AG20443 (cell line): ENCODE data around the gene TBC1D22A.
A peak's percentile ranks its signal among the peaks of the same experiment; 100 is the strongest.

Experiments used
- DNase-seq: peaks from one replicate; pipeline ENCODE4 v3.0.0; 2012; ENCODE audit warnings: low spot score, mixed read lengths

Gene TBC1D22A

DNA sequence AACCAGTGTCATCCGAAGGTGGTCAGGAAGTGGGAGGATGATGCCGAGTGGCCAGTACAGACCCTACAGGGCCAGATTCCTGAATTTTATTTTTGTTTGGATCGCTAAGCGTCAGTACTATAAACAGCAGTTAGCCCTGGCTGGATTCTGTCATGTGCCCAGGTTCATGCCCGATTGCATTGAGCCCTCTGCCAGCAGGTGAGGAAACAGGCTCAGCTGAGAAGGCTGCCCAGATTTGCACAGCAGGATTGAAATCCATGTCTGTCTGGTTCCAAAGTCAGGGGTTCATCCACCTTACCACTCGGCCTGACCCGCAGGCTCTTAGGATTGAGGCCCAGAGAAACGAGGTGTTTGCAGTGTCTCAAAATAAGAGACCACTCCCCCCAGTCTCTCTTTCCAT is 9.1 kb upstream of the TBC1D22A start:
- no peak for DNase-seq

DNA sequence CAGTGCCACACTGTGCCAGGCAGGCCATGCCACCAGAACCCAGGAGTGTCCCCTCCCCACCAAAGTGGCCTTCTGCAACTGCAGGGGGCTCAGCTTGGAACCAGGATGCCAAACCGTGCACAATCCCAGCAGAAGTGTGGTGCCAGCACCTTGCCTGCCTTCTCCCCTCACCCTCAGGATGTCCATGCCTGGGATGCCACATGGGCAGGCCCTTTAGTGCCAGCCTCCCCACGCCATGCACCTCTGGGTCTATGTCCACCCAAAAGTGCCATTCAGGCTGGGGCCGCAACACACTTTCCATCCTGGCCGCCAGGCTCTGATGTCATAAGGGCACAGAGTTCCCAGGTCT is 8.7 kb upstream of the TBC1D22A start:
- DNase-seq: no peak

DNA sequence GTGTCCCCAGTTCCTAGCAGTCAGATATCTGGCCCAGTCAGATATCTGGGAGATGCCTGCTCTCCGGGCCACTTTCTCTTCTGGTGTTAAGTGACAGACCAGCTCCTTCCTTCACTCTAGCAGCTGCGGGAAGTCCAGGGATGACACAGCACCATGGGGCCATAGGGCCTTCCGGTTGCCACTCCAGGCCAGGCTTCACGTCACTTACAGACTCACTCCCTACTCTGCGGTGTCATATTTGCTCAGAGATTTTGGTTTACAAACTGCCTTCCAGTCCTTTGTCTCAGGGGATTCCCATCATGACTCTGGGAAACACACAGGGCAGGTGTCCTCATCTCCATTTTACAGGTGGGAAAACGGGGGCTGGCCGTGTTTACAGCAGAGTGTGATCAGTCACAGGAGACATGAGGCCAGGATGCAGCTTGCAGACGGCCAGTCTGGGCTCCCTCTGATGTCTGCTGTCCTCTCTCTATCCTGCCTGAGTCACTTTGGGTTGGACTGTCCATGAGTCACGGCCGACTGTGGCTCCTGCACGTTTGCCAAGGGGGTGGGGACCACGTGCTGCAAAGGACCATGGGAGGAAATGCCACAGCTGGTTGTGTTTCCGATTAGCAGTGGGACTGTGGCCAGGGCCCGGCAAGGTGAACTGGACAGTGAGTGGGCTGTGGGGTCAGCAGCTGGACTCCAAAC is 8.2 kb upstream of the TBC1D22A start:
- DNase-seq: peak; percentile 98

DNA sequence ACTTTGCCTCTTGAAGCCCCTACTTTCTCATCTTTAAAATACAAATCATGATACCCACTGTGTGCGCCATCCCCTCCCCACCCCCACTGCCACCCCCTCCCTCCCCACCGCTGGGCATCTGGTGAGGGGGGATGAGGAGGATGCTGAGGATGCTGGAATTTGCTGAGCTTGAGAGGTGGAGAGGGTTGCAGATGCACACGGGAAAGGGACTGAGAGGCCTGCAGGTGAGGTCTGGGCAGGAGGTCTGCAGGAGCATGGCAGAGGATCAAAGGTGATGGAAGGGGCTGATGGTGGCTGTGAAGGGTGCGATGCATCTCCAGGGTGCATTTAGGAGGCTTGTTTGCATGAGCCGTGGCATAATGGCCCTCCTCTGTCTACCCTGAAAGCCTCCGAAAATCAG is 7.6 kb upstream of the TBC1D22A start:
- no peak for DNase-seq

DNA sequence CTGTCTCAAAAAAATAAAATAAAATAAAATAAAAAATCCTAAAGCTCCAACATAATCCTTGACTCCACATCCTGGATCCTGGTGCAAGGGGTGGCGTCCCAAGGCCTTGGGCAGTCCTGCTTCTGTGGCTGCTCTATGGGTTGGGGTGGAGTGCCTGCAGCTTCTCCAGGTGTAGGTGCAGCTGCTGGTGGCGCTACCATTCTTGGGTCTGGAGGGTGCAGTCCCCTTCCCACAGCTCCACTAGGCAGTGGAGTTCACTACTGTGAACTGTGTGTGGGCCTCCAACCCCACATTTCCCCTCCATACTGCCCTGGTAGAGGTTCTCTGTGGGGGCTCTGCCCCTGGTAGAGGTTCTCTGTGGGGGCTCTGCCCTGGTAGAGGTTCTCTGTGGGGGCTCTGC is 6.9 kb upstream of the TBC1D22A start:
- no peak for DNase-seq

DNA sequence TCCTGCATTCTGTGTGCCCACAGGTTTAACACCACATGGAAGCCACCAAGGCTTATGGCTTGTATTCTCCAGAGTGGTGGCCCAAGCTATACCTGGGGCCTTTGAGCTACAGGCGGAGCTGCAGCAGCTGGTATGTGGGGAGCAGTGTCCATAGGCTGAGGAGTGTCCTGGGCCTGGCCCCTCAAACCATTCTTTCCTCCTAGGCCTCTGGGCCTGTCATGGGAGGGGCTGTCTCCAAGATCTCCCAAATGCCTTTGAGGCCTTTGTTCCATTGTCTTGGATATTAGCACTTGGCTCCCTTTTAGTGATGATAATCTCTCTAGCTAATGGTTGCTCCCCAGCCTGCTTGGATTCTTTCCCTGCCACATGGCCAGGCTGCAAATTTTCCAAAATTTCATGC is 6.4 kb upstream of the TBC1D22A start:
- no peak for DNase-seq

DNA sequence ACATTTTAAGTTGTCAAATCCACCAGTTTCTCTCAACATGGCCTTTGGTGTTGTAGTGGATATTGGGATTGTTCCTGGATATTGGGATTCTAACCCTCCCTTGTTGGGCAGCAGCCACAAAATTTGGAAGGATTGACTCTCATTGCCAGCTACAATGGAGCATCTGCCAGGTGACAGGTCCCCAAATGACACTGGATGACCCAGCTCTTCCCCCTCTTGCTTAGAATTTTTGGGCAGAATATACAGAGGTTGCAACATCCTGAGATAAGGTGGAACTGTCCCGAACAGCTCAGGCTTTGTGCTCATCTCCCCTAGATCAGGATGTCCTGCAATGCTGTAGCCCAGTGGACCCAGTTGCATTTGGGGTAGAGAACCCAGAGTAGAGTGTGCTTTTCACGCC is 5.3 kb upstream of the TBC1D22A start:
- no peak for DNase-seq

DNA sequence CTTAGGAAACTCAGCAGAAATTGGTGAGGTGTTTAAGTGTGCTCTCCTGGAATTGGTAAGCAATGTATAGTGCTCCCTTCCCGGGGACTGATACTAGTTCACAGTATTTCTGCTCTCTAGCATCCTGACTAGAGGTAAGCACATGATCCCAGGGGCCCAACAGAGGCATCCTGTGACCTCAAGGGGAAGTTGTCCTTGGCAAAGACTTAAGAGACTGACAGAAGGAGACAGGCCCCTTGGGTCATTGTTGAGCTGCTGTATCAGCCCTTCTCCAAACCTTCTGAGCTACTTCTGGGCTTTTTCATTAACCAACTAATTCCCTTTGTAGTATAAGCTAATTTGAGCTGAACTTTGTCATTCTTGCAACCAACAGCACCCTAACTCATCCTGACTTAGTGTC is 4.3 kb upstream of the TBC1D22A start:
- no peak for DNase-seq

DNA sequence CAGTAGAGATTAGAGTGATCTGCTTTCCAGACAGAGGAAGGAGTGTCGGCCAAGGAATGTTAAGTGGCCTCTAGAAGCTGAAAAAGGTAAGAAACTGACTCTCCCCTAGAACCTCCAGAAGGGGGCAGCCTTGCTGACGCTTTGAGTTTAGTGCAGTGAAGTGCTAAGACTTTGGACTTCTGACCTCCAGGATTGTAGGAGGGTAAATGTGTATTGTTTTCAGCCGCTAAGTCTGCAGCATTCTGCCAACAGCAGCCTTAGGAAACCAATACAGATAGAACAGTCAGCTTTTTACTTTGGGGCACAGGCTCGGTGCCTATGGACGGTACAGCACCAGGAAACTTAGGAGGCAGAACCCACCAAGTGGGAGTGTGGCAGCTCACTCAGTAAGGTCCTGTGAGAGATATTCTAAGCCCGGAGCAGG is 3.6 kb upstream of the TBC1D22A start:
- peak; percentile 55 for DNase-seq

DNA sequence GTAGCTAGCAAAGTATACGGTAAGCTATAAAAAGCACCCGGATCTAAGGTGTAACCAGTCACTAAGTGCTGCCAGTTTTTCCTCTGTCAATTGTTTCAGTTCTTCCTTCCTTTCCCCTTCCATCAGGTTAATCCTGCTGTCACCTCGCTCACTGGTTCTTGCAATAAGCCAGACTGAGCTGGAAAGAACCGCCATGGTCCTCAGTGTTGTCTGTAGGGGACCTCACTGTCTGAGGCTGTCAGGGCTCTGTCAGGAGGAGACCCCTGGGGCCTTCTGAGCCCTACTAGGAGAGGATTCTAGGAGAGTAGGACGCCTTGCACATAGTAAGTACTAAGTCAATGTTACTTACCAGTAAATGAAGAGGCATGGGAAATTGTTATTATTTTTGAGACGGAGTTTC is 1.4 kb upstream of the TBC1D22A start:
- DNase-seq: no peak

DNA sequence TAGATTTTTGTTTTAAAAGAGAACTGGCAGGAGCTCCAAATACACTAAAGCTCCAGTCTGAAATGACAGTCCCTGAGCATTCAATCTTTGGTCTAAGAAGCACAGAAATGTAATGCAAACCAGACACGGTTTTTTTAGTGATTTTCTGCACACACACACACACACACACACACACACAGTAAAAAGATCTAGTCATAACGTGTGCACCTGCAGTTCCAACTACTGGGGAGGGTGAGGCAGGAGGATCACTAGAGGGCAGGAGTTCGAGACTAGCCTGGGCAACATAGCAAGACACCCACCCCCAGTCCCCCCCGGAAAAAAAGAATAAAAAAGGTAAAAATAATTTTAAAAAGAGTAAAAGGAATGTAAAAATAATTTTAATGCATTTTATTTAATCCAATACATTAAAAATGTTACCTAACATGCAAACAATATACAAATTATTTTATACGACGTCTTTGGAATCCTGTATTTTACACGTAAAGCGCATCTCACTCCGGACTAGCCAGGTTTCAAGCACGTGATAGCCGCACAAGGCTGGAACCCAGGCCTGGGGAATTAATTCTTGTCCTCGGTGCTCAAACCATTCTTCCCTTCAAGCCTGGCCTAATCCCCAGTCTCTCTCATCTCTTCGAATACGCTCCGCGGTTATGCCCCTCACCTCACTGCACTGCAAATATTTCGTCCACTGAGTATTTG is 762 bp upstream of the TBC1D22A start:
- no peak for DNase-seq

DNA sequence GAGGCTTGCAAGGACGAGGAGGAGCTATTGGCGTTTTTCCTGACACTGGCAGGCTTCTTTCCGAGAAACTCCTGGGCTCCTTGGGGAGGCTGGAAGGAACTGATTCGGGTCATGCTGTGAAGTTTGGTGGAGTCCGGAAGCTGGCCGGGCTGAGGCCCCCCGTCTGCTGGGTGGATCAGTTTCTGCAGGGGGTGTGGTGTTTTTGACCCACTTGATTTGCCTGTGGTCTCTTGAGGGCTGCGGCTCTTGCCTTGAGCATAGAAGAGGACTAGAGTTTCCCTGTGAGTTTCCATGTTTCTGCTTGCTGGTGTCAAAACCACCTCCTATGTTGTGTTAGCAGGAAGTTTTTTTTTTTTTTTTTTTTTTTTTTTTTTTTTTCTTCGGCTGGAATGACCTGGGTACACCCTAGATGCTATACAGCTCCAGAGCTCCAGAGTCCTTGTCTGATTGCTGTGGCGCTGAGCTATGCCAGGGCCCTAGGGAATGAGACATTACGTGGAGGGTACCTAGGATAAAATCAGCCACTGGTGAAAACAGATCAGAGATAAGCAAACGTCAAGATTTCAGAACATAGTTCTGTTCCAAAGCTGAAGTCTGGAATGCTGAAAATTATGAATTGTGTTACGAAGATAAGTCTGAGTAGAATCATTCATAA is 728 bp downstream of the TBC1D22A start:
- DNase-seq: peak; percentile 56

DNA sequence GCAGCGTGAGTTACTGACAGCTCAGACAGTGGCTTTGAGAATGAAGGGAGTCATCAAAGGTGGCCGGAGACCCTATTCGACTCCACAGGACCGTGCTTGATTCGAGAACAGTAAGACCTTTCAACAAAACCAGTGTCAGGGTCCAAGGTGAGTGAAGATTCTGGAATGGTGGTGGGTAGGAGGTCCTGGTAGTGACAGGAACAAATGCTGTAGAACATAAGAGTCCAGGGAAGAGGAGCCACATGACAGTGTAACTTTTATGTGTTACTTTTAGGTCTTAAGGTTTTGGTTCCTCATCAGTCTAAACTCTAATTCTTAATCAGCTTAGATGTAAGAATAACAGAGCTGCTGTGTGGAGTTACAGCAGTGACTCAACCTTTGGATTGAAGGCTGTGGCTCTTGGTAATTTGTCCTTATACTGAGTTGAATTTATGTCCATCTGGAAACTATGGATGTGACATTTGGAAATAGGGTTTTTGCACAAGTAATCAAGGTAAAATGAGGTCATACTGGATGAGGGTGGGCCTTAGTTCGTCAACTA is 1.8 kb downstream of the TBC1D22A start:
- no peak for DNase-seq

DNA sequence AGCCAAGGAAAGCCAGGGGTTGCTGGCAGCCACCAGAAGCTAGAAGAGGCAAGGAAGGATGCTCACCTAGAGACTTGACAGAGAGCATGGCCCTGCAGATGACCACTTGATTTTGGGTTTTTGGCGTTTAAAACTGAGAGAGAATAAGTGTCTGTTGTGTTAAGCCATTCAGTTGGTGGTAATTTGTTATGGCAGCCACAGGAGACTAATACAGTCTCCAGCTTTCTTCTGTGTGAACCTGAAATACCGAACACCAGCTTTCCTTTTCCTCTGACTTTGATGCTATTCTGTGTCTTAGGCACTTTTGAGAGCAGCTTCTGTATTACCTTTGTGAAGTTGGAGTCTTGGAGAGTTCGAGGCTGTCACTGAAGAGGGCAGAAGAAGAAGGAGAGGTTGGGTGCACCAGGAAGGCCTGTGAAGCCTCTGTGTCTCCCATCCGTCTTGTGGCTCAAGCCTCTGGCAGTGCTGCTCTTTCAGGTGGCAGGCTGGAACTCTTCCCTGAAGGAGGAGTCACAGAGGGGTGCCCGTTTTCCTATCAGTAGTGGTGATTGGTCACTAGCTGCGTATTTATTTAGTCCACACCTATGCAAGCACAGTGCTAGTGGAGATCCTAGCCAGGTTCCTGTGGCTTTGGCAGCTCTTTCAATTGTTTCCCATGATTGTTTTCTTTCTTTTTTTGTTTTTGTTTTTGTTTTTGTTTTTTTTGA is 2.5 kb downstream of the TBC1D22A start:
- no peak for DNase-seq

DNA sequence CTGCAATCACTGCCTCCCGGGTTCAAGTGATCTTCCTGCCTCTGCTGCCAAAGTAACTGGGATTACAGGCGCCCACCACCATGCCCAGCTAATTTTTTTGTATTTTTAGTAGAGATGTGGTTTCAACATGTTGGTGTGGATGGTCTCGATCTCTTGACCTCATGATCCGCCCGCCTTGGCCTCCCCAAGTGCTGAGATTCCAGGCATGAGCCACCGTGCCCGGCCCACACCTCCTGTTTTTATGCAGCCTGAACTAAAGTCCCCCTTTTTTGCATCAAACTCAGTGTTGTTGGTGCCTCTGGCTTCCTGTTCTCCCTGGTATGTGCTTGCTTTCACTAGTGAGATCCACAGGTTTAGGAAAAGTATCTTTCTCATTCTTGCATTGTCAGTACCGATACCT is 4.2 kb downstream of the TBC1D22A start:
- DNase-seq: no peak

DNA sequence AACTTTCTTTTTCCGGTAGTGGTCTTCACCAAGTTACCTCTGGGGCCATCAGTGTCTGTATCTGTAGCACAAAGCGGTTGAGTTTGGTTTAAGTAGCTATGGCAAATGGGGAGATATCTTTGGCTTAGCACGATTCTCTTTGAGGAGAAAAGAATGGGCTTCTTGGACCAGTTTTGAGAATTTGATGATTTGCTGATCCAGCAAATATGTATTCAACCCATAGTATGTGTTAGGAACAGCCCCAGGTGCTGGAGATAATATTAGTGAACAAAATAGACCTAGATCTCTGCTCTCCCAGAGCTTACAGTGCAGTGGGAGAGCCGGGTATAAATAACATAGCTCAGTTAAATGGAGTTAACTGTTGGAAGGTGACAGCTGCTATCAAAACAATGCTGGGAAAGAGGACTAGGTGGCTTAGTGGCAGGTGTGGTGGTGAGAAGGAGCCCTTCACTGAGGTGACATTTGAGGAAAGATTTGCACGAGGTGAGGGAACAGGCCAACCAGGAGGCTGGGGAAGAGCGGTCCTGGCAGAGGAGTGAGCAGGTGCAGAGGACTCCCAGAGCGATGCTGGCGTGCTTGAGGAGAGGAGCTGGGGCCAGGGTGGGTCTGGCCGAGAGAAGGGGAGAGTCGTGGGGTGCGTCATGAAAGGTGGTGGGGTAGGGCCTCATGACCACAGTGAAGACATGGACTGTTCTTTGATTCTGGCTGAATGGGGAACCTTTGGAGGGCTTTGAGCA is 5.0 kb downstream of the TBC1D22A start:
- no peak for DNase-seq

DNA sequence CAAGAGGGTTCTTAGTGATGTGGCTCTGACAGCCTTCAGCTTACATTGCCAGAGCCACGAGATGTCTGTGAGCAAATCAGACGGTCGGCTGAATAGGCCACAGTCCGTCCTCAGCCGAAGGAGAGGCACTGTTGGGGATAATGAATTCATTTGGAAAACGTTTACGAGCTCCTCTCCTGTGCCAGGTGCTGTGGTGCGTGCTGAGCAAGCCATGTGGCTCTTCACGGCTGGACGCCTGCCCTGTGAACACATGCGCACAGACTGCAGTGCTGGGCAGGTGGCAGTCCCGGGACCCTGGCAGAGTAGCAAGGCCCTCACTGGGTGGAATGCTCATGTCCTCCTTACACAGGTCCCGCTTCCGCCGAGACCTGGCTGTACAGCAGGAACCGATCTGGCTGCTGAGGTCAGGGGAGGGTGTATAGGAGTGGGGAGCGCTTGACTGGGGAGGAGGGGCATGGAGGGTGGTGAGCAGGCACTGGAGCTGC is 6.8 kb downstream of the TBC1D22A start:
- no peak for DNase-seq

DNA sequence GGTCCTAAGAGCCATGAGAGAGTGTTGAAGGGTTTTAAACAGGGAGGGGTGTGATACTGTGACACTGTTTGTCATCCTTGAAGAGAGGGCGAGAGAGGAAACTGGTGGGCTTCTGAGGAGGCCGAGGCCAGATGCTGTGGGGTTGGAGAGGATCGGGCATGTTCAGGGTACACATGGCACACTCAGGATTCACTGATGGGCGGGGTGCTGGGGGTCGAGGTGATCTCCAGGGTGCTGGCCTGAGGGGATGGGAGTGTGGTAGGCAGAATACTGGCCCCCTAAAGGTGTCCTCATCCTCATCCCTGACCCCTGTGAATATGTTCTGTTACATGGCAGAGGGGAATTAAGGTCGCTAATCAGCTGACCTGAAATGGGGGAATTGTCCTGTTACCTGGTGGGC is 7.3 kb downstream of the TBC1D22A start:
- no peak for DNase-seq

DNA sequence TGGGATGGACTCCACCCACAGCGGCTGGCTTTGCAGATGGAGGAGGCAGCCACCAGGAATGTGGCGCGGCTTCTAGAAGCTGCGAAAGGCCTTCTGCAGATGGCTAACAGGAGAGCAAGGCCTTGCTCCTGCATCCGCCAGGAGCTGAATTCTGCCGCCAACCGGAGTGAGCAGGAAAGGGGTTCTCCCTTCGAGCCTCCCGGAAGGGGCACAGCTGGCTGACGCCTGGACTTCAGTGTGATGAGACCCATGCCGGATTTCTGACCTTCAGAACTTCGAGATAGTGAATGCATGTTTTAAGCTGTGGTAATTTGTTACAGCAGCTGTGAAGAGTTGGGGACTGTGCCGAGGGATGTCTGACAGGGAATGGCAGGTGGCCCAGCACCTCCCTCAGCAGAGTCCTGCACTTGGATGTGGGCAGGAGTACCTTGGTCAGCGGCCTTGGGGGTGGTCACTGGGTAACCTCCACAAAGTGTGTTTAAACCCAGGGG is 7.7 kb downstream of the TBC1D22A start:
- no peak for DNase-seq

DNA sequence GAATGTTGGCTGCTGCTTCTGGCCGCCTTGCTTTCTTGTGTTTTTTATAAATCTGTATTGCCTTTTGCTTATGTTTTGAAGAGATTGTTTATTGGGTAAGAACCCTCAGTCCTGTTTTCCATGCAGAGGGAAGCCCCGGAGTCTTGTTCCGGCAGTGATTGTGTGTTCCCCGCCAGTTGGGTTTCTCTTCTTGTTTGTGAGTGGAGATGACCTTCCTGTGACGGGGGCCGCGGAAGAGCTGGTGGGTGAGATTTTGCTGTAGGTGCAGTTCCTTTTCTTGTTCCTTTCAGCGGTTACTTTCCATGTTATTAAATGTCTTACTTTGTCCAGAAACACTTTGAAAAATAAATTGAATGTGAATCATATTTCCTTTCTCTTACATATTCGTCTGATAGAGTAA is 8.3 kb downstream of the TBC1D22A start:
- DNase-seq: no peak

DNA sequence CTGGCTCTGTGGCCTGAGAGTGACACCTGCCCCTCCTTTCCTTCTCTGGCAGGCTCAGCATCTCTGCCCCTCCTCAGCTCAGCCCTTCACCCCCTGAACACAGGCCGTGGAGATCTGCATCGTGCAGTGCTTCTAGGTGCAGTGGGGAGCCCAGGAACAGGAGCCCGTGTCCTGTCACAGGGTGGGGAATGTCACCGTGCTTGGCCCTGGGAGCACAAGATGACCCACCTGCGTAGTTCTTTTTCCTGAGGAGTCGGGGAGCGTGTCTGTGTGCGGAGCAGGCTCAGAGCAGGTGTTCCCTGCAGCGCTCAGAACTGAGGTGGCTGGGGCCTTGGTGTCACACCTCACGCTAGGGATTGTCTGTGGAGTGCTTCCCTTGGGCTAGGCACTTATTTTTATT is 10.6 kb downstream of the TBC1D22A start:
- DNase-seq: no peak
